HG03521 (cell line): Measurements from ENCODE around the gene SERPINB6.
"Not testable (repeated sequence)": the region's sequence is repeated elsewhere in the genome, so short reads cannot be mapped to it uniquely, and the experiment has no call there.

Experiments used
- ATAC-seq: cut with Tn5 transposase; IDR thresholded peaks from one replicate; pipeline ENCODE4 v1.9.1; 2021; ENCODE audit warnings: mild to moderate bottlenecking, moderate library complexity; ENCODE audit not compliant: unreplicated experiment

The SERPINB6 gene

GRCh38 chr6:2959909-2960719, 11.3 kb downstream of the SERPINB6 start:
- ATAC-seq: no peak

GRCh38 chr6:2958776-2959175, 12.6 kb downstream of the SERPINB6 start:
- no peak for ATAC-seq

- ATAC-seq: no peak
Measured at GRCh38 chr6:2958331-2958711, 13.0 kb downstream of the SERPINB6 start.

- no peak for ATAC-seq
Measured at GRCh38 chr6:2957696-2958330, 13.6 kb downstream of the SERPINB6 start.

- ATAC-seq: no peak
Measured at GRCh38 chr6:2956930-2957685, 14.3 kb downstream of the SERPINB6 start.

GRCh38 chr6:2953098-2953497, 18.3 kb downstream of the SERPINB6 start:
- ATAC-seq: no peak

- peak; percentile 46 for ATAC-seq
Measured at GRCh38 chr6:2952557-2953095, 18.7 kb downstream of the SERPINB6 start.

GRCh38 chr6:2951728-2952127, 19.6 kb downstream of the SERPINB6 start:
- no peak for ATAC-seq

GRCh38 chr6:2950713-2951112, 20.7 kb downstream of the SERPINB6 start:
- no peak for ATAC-seq

- no peak for ATAC-seq
Measured at GRCh38 chr6:2949536-2950083, 21.8 kb downstream of the SERPINB6 start.

GRCh38 chr6:2949121-2949520, 22.2 kb downstream of the SERPINB6 start:
- no peak for ATAC-seq

- no peak for ATAC-seq
Measured at GRCh38 chr6:2948228-2949025, 22.9 kb downstream of the SERPINB6 start.

GRCh38 chr6:2947445-2947844, 23.9 kb downstream of the SERPINB6 start:
- no peak for ATAC-seq

GRCh38 chr6:2945153-2945452, 26.3 kb downstream of the SERPINB6 start:
- no peak for ATAC-seq

- no peak for ATAC-seq
Measured at GRCh38 chr6:2944405-2945152, 26.8 kb downstream of the SERPINB6 start.

GRCh38 chr6:2943564-2943955, 27.8 kb downstream of the SERPINB6 start:
- ATAC-seq: no peak

- ATAC-seq: no peak
Measured at GRCh38 chr6:2942914-2943563, 28.3 kb downstream of the SERPINB6 start.

- not testable (repeated sequence) for ATAC-seq
Measured at GRCh38 chr6:2942116-2942515, 29.3 kb downstream of the SERPINB6 start.

GRCh38 chr6:2940851-2941250, 30.5 kb downstream of the SERPINB6 start:
- ATAC-seq: no peak
